Middle frontal gyrus (tissue), 1 donor: ENCODE results near the gene PDGFA.

ENCODE experiments used
- DNase-seq: peaks from one replicate; pipeline ENCODE4 v3.0.0-alpha.2; 2015; ENCODE audit warnings: low spot score; ENCODE audit errors: extremely low spot score

Gene PDGFA

GRCh38 chr7:537911-538634 is 18.4 kb upstream of the PDGFA start:
- no peak for DNase-seq

- no peak for DNase-seq
These were observed 16.6 kb upstream of the PDGFA start for GRCh38 chr7:536231-536630.

GRCh38 chr7:534959-535358 is 15.3 kb upstream of the PDGFA start:
- DNase-seq = no peak

- no peak for DNase-seq
These were observed 14.4 kb upstream of the PDGFA start for GRCh38 chr7:534075-534474.

- DNase-seq = no peak
These were observed 13.6 kb upstream of the PDGFA start for GRCh38 chr7:533266-533665.

- no peak for DNase-seq
These were observed 12.9 kb upstream of the PDGFA start for GRCh38 chr7:532379-533143.

- no peak for DNase-seq
These were observed 12.1 kb upstream of the PDGFA start for GRCh38 chr7:531777-532176.

GRCh38 chr7:528451-528850 is 8.8 kb upstream of the PDGFA start:
- no peak for DNase-seq

- DNase-seq = no peak
These were observed 8.1 kb upstream of the PDGFA start for GRCh38 chr7:527723-528122.

GRCh38 chr7:526460-527034 is 6.9 kb upstream of the PDGFA start:
- no peak for DNase-seq

GRCh38 chr7:525740-526139 is 6.1 kb upstream of the PDGFA start:
- no peak for DNase-seq

GRCh38 chr7:524800-525199 is 5.2 kb upstream of the PDGFA start:
- DNase-seq = no peak

- DNase-seq = no peak
These were observed 4.0 kb upstream of the PDGFA start for GRCh38 chr7:523347-524336.

- no peak for DNase-seq
These were observed 3.3 kb upstream of the PDGFA start for GRCh38 chr7:522951-523314.

GRCh38 chr7:522071-522950 is 2.7 kb upstream of the PDGFA start:
- DNase-seq = no peak

GRCh38 chr7:521221-522070 is 1.8 kb upstream of the PDGFA start:
- no peak for DNase-seq

- no peak for DNase-seq
These were observed 986 bp upstream of the PDGFA start for GRCh38 chr7:520503-521161.

GRCh38 chr7:518630-519483 is 789 bp downstream of the PDGFA start:
- peak; percentile 51 for DNase-seq
